CD4-positive, alpha-beta T cell treated with Interleukin-17A for 4 hours (primary cell): ENCODE results near the gene MAJIN.

Source experiments
- DNase-seq: peaks from one replicate; pipeline ENCODE4 v3.0.0-alpha.2; 2020; ENCODE audit warnings: mixed read lengths

The MAJIN gene

DNA sequence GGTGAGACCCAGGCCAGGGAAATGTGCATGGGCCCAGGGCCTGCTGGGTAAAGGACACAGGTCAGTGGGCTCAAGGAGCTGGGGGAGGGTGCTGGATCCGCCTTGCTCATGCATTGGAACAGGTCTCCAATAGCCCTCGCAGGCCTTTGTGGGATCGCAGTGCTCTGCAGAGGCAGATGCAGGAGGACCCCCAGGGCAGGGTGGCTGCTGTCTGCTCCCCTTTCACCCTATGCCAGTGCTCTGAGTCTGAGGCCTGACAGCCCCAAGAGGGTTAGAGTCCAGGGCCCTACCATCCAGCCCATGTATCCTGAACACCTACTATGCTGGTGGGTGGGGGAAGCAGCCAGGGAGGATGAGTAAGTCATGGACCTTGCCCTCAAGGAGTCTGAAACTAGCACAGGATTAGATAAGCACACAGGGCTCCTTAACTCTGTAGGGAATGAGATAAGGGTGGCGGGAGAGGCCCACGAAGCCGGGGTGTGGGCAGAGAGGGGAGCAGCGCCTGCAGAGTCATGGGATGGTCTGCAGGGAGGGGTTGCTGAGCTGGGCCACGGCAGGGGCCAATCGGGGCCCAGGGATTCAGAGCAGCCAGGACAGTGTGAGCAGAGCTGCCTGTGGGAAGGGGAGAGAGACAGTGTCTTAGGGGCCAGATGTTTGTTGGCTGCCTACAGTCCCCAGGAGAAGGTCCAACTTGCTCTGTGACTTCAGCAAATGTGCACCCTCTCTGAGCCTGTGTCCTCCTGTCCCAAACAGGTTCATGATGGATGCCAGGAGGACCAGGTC lies 83.0 kb downstream of the MAJIN start:
- no peak for DNase-seq

GRCh38 chr11:64888406-64888728 lies 83.5 kb downstream of the MAJIN start:
- DNase-seq: no peak
